Measurements from ENCODE around the gene GRIK4. TPM values are rescaled to one million over a fixed set of nuclear protein-coding genes. Genes with fewer than 3 reads are reported as not detected.
"Not testable (repeated sequence)": the region's sequence is repeated elsewhere in the genome, so short reads cannot be mapped to it uniquely, and the experiment has no call there.

The GRIK4 gene
- total RNA-seq, 3 donors from 2014 or later = 0.36 to 0.51 TPM; not detected in 1

- ATAC-seq = no peak
- Histone ChIP-seq H3K9me3 (no peaks in the 10 kb centered on the region), H3K4me3 (no peak overlapping the region), H3K4me1 (ENCODE audit: low read depth) (no peaks in the 10 kb centered on the region), H3K36me3 (ENCODE audit: low read depth) (no peaks in the 10 kb centered on the region)
- TF ChIP-seq CTCF (IDR thresholded peaks at IDR 0.05) = no peak
- no peak for DNase-seq
- intact Hi-C loops (cut with DNase I, micrococcal nuclease) = no loop called here
These were observed 9.4 kb upstream of the GRIK4 start for GRCh38 chr11:120501976-120502755.

GRCh38 chr11:120503529-120503928 is 8.0 kb upstream of the GRIK4 start:
- H3K36me3 ChIP-seq (ENCODE audit: low read depth); H3K4me1 ChIP-seq (ENCODE audit: low read depth); ATAC-seq; DNase-seq; H3K4me3 ChIP-seq; H3K9me3 ChIP-seq; intact Hi-C loops (cut with DNase I, micrococcal nuclease): not testable (repeated sequence)

- TF ChIP-seq CTCF (IDR thresholded peaks at IDR 0.05) = no peak
- ATAC-seq = no peak
- intact Hi-C loops (cut with DNase I, micrococcal nuclease) = no loop called here
These were observed 5.6 kb upstream of the GRIK4 start for GRCh38 chr11:120505801-120506425.

GRCh38 chr11:120509346-120510053 is 2.0 kb upstream of the GRIK4 start:
- TF ChIP-seq CTCF (IDR thresholded peaks at IDR 0.05) = no peak
- no peaks in the 10 kb centered on the region for H3K4me1 ChIP-seq (ENCODE audit: low read depth)
- ATAC-seq (no peak), DNase-seq (peak in 1 of 3 donors; percentile 7)
- H3K9me3 ChIP-seq = no peaks in the 10 kb centered on the region
- no peaks in the 10 kb centered on the region for H3K36me3 ChIP-seq (ENCODE audit: low read depth)
- intact Hi-C loops (cut with DNase I, micrococcal nuclease) = loop anchor here (5.0 to 10.0 kb wide), 3 partner anchors 175 to 295 kb away; no protein-coding TSS in a partner anchor
- H3K4me3 ChIP-seq = no peak overlapping the region

More at GRCh38 chr11:120505801-120506425, 5.6 kb upstream of the GRIK4 start:
- no peak for DNase-seq
- Histone ChIP-seq H3K4me1 (ENCODE audit: low read depth) (no peaks in the 10 kb centered on the region), H3K9me3 (no peaks in the 10 kb centered on the region), H3K36me3 (ENCODE audit: low read depth) (no peaks in the 10 kb centered on the region), H3K4me3 (no peak overlapping the region)

- no peaks in the 10 kb centered on the region for H3K36me3 ChIP-seq (ENCODE audit: low read depth)
- intact Hi-C loops (cut with DNase I, micrococcal nuclease) = loop anchor here (5.0 to 10.0 kb wide), 3 partner anchors 174 to 294 kb away; no protein-coding TSS in a partner anchor
- no peaks in the 10 kb centered on the region for H3K4me1 ChIP-seq (ENCODE audit: low read depth)
- no peak for TF ChIP-seq CTCF (IDR thresholded peaks at IDR 0.05)
- no peaks in the 10 kb centered on the region for H3K9me3 ChIP-seq
- no peak overlapping the region for H3K4me3 ChIP-seq
- no peak for ATAC-seq
- DNase-seq = no peak
These were observed 987 bp upstream of the GRIK4 start for GRCh38 chr11:120510406-120511115.

Data from mucosa of descending colon (tissue), 3 donors.